ENCODE data around the gene KIF13A.

KIF13A gene

GRCh38 chr6:17910189-17910588 lies 77.2 kb downstream of the KIF13A start:
- DNase-seq, result no peak
- no peaks in the 10 kb centered on the region for H3K27me3 ChIP-seq
- no peak for TF ChIP-seq CTCF (IDR thresholded peaks at IDR 0.05; ENCODE audit: low read depth, low read length)
- H3K4me3 ChIP-seq (ENCODE audit: low read depth, low read length), result no peak overlapping the region
- no peaks in the 10 kb centered on the region for H3K36me3 ChIP-seq
- no peaks in the 10 kb centered on the region for H3K9me3 ChIP-seq
- H3K4me1 ChIP-seq, result no peaks in the 10 kb centered on the region

GRCh38 chr6:17908831-17909230 lies 78.6 kb downstream of the KIF13A start:
- TF ChIP-seq CTCF (IDR thresholded peaks at IDR 0.05; ENCODE audit: low read depth, low read length), result no peak
- no peak for DNase-seq
- no peaks in the 10 kb centered on the region for H3K27me3 ChIP-seq
- H3K9me3 ChIP-seq, result no peaks in the 10 kb centered on the region
- no peak overlapping the region for H3K4me3 ChIP-seq (ENCODE audit: low read depth, low read length)
- H3K4me1 ChIP-seq, result no peaks in the 10 kb centered on the region
- no peaks in the 10 kb centered on the region for H3K36me3 ChIP-seq

- no peaks in the 10 kb centered on the region for H3K4me1 ChIP-seq
- no peak for DNase-seq
- H3K4me3 ChIP-seq (ENCODE audit: low read depth, low read length), result no peak overlapping the region
- TF ChIP-seq CTCF (IDR thresholded peaks at IDR 0.05; ENCODE audit: low read depth, low read length), result no peak
- no peaks in the 10 kb centered on the region for H3K36me3 ChIP-seq
- no peaks in the 10 kb centered on the region for H3K27me3 ChIP-seq
- H3K9me3 ChIP-seq, result no peaks in the 10 kb centered on the region
Measured at GRCh38 chr6:17907406-17908229, 79.8 kb downstream of the KIF13A start.

- no peak for TF ChIP-seq CTCF (IDR thresholded peaks at IDR 0.05; ENCODE audit: low read depth, low read length)
- no peak for DNase-seq
- H3K27me3 ChIP-seq, result no peaks in the 10 kb centered on the region
- H3K9me3 ChIP-seq, result no peaks in the 10 kb centered on the region
- no peaks in the 10 kb centered on the region for H3K36me3 ChIP-seq
- no peaks in the 10 kb centered on the region for H3K4me1 ChIP-seq
- no peak overlapping the region for H3K4me3 ChIP-seq (ENCODE audit: low read depth, low read length)
Measured at GRCh38 chr6:17905611-17906592, 81.5 kb downstream of the KIF13A start.

- Histone ChIP-seq H3K9me3 (no peaks in the 10 kb centered on the region), H3K36me3 (no peaks in the 10 kb centered on the region), H3K4me3 (ENCODE audit: low read depth, low read length) (no peak overlapping the region), H3K27me3 (no peaks in the 10 kb centered on the region), H3K4me1 (no peaks in the 10 kb centered on the region)
- TF ChIP-seq CTCF (IDR thresholded peaks at IDR 0.05; ENCODE audit: low read depth, low read length), result no peak
- DNase-seq, result no peak
Measured at GRCh38 chr6:17904491-17905120, 82.8 kb downstream of the KIF13A start.
